NCI-H2081 (cell line): ENCODE data around the gene QKI.

Source experiments
- DNase-seq, 2 experiments: peaks; one replicate each; lab custom pipeline; 2025; lab: John Stamatoyannopoulos, UW

Gene QKI

DNA sequence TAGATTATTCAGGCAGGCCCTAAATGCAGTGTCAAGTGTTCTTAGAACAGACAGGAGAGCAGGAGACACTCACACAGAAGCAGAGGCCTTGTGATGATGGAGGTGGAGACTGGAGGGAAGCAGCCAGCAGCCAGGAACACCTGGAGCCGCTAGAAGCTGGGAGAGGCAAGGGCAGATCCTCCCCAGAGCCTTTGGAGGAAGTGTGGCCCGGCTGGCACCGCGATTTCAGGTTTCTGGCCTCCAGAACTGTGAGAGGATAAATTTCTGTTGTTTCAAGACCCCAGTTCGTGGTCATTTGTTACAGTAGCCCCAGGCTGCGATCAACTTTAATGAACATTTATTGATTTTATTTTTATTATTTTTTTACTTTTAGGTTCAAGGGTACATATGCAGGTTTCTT, 203.0 kb downstream of the QKI start:
- no peak for DNase-seq

GRCh38 chr6:163620101-163620500, 205.6 kb downstream of the QKI start:
- no peak for DNase-seq

DNA sequence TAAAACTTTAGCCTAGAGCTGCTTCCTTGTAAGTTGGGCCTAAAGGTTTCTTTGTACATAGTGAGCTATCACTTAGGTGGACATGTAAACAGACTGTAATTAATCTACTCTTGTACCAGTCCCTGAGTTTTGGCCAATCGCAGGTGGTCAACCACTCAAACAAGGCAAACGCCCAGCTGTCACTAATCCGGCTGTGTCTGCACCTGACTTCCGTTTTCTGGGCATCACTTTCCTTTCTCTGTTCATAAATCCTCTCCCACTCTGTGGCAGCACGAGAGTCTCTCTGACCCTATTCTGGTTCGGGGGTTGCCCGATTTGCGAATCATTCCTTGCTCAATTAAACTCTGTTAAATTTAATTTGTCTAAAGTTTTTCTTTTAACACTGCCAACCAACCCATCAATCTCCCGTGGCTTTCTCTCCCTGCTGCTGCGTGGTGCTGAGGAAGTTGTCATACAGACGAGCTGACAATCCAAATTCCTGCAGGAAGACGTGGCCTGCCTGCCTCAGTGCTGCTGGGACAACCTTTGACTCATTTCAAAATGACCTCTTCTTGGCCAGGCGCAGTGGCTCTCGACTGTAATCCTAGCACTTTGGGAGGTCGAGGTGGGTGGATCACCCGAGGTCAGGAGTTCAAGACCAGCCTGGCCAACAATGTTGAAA, 206.3 kb downstream of the QKI start:
- DNase-seq, result no peak

GRCh38 chr6:163625265-163625664, 210.7 kb downstream of the QKI start:
- no peak for DNase-seq

GRCh38 chr6:163626073-163626867, 211.8 kb downstream of the QKI start:
- no peak for DNase-seq

DNA sequence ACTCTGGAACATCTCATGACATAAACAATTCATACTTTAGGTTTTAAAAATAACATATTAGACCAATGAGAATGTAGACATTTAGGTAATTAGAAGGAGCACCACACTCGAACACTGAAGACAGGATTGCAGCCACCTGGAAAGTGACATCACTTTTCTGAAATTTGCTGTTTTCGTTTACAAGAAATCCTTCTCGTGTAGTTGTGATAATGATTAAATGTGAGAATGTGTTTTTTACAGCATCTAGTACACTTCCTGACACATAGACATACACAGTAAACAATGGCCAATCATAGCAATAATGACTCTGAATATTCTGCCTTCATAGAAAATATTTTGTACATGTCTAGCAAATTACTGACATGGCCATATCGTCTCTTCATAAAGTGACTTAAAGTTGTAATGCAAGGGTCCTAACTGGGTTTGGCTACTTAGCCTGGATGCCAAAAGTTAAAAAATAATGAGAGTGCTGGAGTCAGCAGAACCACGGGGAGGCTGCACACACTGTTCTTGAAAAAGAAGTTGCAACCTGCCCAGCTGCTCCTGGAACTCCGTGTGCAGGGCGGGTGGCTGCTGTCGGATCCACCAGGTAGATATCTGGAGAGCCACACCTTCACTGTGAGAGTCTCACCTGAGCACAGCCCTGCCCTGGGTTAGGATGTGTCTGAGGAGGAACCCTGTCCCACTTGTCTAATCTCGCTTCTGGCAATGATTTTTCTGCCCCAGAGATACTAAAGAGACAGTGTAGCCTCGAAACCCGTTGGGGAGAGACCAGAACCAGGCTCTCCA, 212.9 kb downstream of the QKI start:
- no peak for DNase-seq
